Stimulated activated CD8-positive, alpha-beta memory T cell treated with anti-CD3 and anti-CD28 coated beads, Interleukin-12 subunit alpha, Interleukin-12 subunit beta, amount 100 ng/mL, for 1 hour (primary cell): ENCODE measurements around the gene ZFP36L1.

Experiments
- DNase-seq: peaks from one replicate; pipeline ENCODE4 v3.0.0-alpha.2; 2020; ENCODE audit warnings: low read depth

ZFP36L1 gene

GRCh38 chr14:68738559-68738958 lies 54.3 kb downstream of the ZFP36L1 start:
- DNase-seq = no peak
